ENCODE measurements around the gene RFLNA.

The RFLNA gene

DNA sequence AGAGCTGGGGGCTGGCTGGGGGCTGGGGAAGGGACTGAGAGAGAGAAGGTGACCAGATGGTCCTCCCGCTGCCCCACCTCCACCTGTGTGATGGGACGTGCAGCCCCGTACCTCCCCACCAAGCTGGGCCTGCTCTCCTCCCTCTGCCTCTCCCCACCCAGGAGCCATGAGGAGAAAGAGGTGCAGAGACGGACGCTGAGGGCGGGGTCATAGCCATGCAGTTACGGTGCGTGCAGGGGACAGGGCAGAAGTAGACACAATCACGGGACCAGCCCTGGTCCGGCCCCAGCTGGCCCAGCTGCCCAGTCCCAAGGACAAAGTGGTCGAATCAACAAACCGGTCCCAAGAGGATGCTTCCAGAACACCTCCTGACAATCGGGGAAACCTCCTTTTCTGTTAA lies 33.2 kb downstream of the RFLNA start:
- H2BK120ac ChIP-seq (ENCODE audit: low read depth, low read length), result no peak overlapping the region
- no peak overlapping the region for H4K8ac ChIP-seq (ENCODE audit: low read length)
- peaks cover 11% of the 10 kb centered on the region for H3K4me1 ChIP-seq (ENCODE audit: control insufficient read depth, insufficient read depth, low read depth, low read length)
- H3K27ac ChIP-seq (ENCODE audit: low read length, poor library complexity, severe bottlenecking), result no peak overlapping the region
- no peak overlapping the region for H3K23ac ChIP-seq (ENCODE audit: low read length in 2 of 2)
- no peak overlapping the region for H4K91ac ChIP-seq (ENCODE audit: low read length)
- peaks cover 47% of the 10 kb centered on the region for H3K79me1 ChIP-seq (replicated peaks; ENCODE audit: low read length, poor library complexity, severe bottlenecking)
- 94% methylated on average over 13 of the region's 13 CpGs for WGBS
- H3K4me2 ChIP-seq (ENCODE audit: low read length, poor library complexity, severe bottlenecking), result no peak overlapping the region
- H3K4ac ChIP-seq (ENCODE audit: low read depth in 1 of 2, low read length in 2 of 2), result no peak overlapping the region
- H3K9ac ChIP-seq (ENCODE audit: low read length), result no peak overlapping the region
- no peak overlapping the region for H3K4me3 ChIP-seq (ENCODE audit: insufficient read depth in 1 of 2, low read depth in 1 of 2, low read length in 2 of 2)
- peaks cover 13% of the 10 kb centered on the region for H3K9me3 ChIP-seq (ENCODE audit: control insufficient read depth, low read length)
- H3K27me3 ChIP-seq (ENCODE audit: control insufficient read depth in 1 of 2, insufficient read depth in 1 of 2, low read length in 2 of 2), result no peaks in the 10 kb centered on the region
- H2BK15ac ChIP-seq (ENCODE audit: low read depth, poor library complexity, severe bottlenecking), result peak overlapping the region; percentile 9
- no peak overlapping the region for H2AFZ ChIP-seq (ENCODE audit: low read depth, low read length)
- peak overlapping the region in 1 of 2 experiments; percentile 56 for H3K18ac ChIP-seq (ENCODE audit: low read depth in 1 of 2, low read length in 2 of 2)
- H2BK12ac ChIP-seq (ENCODE audit: low read length in 2 of 2), result no peak overlapping the region
- H3K36me3 ChIP-seq (ENCODE audit: control insufficient read depth in 1 of 2, insufficient read depth in 2 of 2, low read depth in 1 of 2, low read length in 2 of 2), result peaks cover 80 to 98% of the 10 kb centered on the region in 2 experiments
- no peak overlapping the region for H3K14ac ChIP-seq (ENCODE audit: low read length in 2 of 2)
- DNase-seq, result no peak
- H2BK5ac ChIP-seq (ENCODE audit: low read depth, low read length, poor library complexity, severe bottlenecking), result no peak overlapping the region
- no peak overlapping the region for H2AK5ac ChIP-seq (ENCODE audit: low read length, severe bottlenecking)

DNA sequence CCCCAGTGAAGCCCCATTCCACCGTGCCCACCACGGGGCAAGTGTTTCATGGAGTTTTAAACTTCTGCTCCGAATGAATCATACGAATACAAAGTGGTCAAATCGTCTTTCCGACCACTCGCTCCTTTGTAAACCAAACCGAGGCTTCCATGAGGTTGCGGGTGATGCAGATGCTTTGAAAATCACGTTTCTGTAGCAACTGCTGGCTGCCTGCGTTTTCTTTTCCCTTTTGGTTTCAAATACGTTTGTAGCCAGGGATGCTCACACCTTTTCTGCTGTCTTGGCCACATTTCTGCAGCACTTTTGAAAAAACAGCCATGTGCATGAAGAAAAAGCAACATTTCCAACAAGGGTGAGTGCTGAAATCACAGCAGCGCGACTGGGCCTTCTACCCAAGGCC lies 33.7 kb downstream of the RFLNA start:
- Histone ChIP-seq H2BK120ac (ENCODE audit: low read depth, low read length) (no peak overlapping the region), H4K8ac (ENCODE audit: low read length) (no peak overlapping the region), H3K18ac (ENCODE audit: low read depth in 1 of 2, low read length in 2 of 2) (no peak overlapping the region), H3K4ac (ENCODE audit: low read depth in 1 of 2, low read length in 2 of 2) (no peak overlapping the region), H3K36me3 (ENCODE audit: control insufficient read depth in 1 of 2, insufficient read depth in 2 of 2, low read depth in 1 of 2, low read length in 2 of 2) (peaks cover 80 to 99% of the 10 kb centered on the region in 2 experiments), H2AFZ (ENCODE audit: low read depth, low read length) (no peak overlapping the region), H2BK15ac (ENCODE audit: low read depth, poor library complexity, severe bottlenecking) (no peak overlapping the region), H2BK12ac (ENCODE audit: low read length in 2 of 2) (no peak overlapping the region), H3K9ac (ENCODE audit: low read length) (no peak overlapping the region), H2AK5ac (ENCODE audit: low read length, severe bottlenecking) (no peak overlapping the region), H2BK5ac (ENCODE audit: low read depth, low read length, poor library complexity, severe bottlenecking) (no peak overlapping the region), H3K4me1 (ENCODE audit: control insufficient read depth, insufficient read depth, low read depth, low read length) (peaks cover 11% of the 10 kb centered on the region), H3K9me3 (ENCODE audit: control insufficient read depth, low read length) (peaks cover 8% of the 10 kb centered on the region), H3K79me1 (replicated peaks; ENCODE audit: low read length, poor library complexity, severe bottlenecking) (peaks cover 48% of the 10 kb centered on the region), H3K27ac (ENCODE audit: low read length, poor library complexity, severe bottlenecking) (no peak overlapping the region), H3K23ac (ENCODE audit: low read length in 2 of 2) (no peak overlapping the region), H3K4me2 (ENCODE audit: low read length, poor library complexity, severe bottlenecking) (no peak overlapping the region), H3K27me3 (ENCODE audit: control insufficient read depth in 1 of 2, insufficient read depth in 1 of 2, low read length in 2 of 2) (no peaks in the 10 kb centered on the region), H3K4me3 (ENCODE audit: insufficient read depth in 1 of 2, low read depth in 1 of 2, low read length in 2 of 2) (no peak overlapping the region), H4K91ac (ENCODE audit: low read length) (no peak overlapping the region), H3K14ac (ENCODE audit: low read length in 2 of 2) (no peak overlapping the region)
- no peak for DNase-seq
- 92% methylated on average over 14 of the region's 14 CpGs for WGBS

DNA sequence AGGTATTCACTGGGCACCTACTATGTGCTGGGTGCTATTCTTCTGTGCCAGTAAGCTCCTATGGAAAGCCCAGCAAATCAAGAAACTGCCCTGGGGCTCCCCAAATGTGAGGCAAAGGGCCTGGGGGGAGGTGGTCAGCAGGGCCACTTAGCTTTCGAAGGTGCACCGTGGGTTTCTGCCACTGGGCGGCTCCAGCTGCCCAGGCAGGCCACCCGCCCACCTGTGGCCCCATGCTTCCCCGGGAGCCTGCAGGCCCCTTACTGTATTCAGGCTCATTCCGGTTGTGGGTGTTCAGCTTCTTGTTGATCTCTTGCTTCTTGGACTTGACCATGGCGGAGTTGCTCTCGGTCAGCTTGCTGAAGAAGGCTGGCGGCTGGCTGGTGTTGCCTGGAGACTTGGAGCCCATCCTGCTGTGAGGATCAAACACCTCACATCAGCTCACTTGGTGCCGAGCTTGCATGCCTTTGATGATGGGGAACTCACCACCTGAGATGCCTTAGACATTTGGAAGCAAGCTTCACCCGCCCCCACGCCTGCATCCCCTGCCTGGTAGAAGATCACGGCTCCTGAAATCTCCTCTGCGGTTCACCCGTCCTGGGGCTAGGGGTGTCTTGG lies 37.3 kb downstream of the RFLNA start:
- no peak overlapping the region for H3K27ac ChIP-seq (ENCODE audit: low read length, poor library complexity, severe bottlenecking)
- no peak overlapping the region for H3K4ac ChIP-seq (ENCODE audit: low read depth in 1 of 2, low read length in 2 of 2)
- no peak overlapping the region for H2AFZ ChIP-seq (ENCODE audit: low read depth, low read length)
- H3K9ac ChIP-seq (ENCODE audit: low read length), result no peak overlapping the region
- H2BK120ac ChIP-seq (ENCODE audit: low read depth, low read length), result no peak overlapping the region
- no peak overlapping the region for H3K18ac ChIP-seq (ENCODE audit: low read depth in 1 of 2, low read length in 2 of 2)
- H2AK5ac ChIP-seq (ENCODE audit: low read length, severe bottlenecking), result no peak overlapping the region
- H2BK15ac ChIP-seq (ENCODE audit: low read depth, poor library complexity, severe bottlenecking), result no peak overlapping the region
- H4K91ac ChIP-seq (ENCODE audit: low read length), result no peak overlapping the region
- 95% methylated on average over 15 of the region's 15 CpGs for WGBS
- H4K8ac ChIP-seq (ENCODE audit: low read length), result no peak overlapping the region
- no peak overlapping the region for H3K4me2 ChIP-seq (ENCODE audit: low read length, poor library complexity, severe bottlenecking)
- H2BK5ac ChIP-seq (ENCODE audit: low read depth, low read length, poor library complexity, severe bottlenecking), result no peak overlapping the region
- H3K9me3 ChIP-seq (ENCODE audit: control insufficient read depth, low read length), result no peaks in the 10 kb centered on the region
- peaks cover 68% of the 10 kb centered on the region for H3K79me1 ChIP-seq (replicated peaks; ENCODE audit: low read length, poor library complexity, severe bottlenecking)
- no peaks in the 10 kb centered on the region for H3K27me3 ChIP-seq (ENCODE audit: control insufficient read depth in 1 of 2, insufficient read depth in 1 of 2, low read length in 2 of 2)
- H3K4me1 ChIP-seq (ENCODE audit: control insufficient read depth, insufficient read depth, low read depth, low read length), result peaks cover 11% of the 10 kb centered on the region
- DNase-seq, result no peak
- H3K14ac ChIP-seq (ENCODE audit: low read length in 2 of 2), result no peak overlapping the region
- H3K36me3 ChIP-seq (ENCODE audit: control insufficient read depth in 1 of 2, insufficient read depth in 2 of 2, low read depth in 1 of 2, low read length in 2 of 2), result peaks cover 77 to 99% of the 10 kb centered on the region in 2 experiments
- H2BK12ac ChIP-seq (ENCODE audit: low read length in 2 of 2), result no peak overlapping the region
- H3K23ac ChIP-seq (ENCODE audit: low read length in 2 of 2), result no peak overlapping the region
- H3K4me3 ChIP-seq (ENCODE audit: insufficient read depth in 1 of 2, low read depth in 1 of 2, low read length in 2 of 2), result no peak overlapping the region

DNA sequence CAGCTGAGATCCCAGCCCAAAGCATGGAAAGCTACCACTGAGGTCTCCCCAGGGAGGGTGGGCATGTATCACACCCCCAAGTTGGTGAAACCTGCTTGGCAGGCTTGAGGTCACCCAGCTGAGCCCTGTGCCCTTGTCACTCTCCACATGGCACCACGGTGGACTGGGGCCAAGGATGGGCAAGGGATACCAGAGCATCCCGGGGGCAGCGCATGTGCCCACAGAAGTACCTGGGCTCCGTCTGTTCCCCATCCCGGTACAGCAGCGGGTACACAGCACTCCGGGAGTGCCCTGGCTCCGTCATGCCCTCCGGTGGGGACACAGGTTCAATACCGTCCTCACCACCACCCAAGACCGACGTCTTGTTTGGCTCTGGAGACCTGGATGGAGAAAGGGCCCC lies 38.0 kb downstream of the RFLNA start:
- Histone ChIP-seq H2BK5ac (ENCODE audit: low read depth, low read length, poor library complexity, severe bottlenecking) (no peak overlapping the region), H2BK12ac (ENCODE audit: low read length in 2 of 2) (no peak overlapping the region), H2AFZ (ENCODE audit: low read depth, low read length) (no peak overlapping the region), H3K9me3 (ENCODE audit: control insufficient read depth, low read length) (no peaks in the 10 kb centered on the region), H3K79me1 (replicated peaks; ENCODE audit: low read length, poor library complexity, severe bottlenecking) (peaks cover 65% of the 10 kb centered on the region), H2BK15ac (ENCODE audit: low read depth, poor library complexity, severe bottlenecking) (no peak overlapping the region), H3K18ac (ENCODE audit: low read depth in 1 of 2, low read length in 2 of 2) (no peak overlapping the region), H3K14ac (ENCODE audit: low read length in 2 of 2) (no peak overlapping the region), H3K9ac (ENCODE audit: low read length) (no peak overlapping the region), H3K4ac (ENCODE audit: low read depth in 1 of 2, low read length in 2 of 2) (no peak overlapping the region), H4K91ac (ENCODE audit: low read length) (no peak overlapping the region), H2BK120ac (ENCODE audit: low read depth, low read length) (no peak overlapping the region), H3K36me3 (ENCODE audit: control insufficient read depth in 1 of 2, insufficient read depth in 2 of 2, low read depth in 1 of 2, low read length in 2 of 2) (peaks cover 83 to 99% of the 10 kb centered on the region in 2 experiments), H3K23ac (ENCODE audit: low read length in 2 of 2) (no peak overlapping the region), H3K4me3 (ENCODE audit: insufficient read depth in 1 of 2, low read depth in 1 of 2, low read length in 2 of 2) (no peak overlapping the region), H3K27ac (ENCODE audit: low read length, poor library complexity, severe bottlenecking) (no peak overlapping the region), H3K27me3 (ENCODE audit: control insufficient read depth in 1 of 2, insufficient read depth in 1 of 2, low read length in 2 of 2) (no peaks in the 10 kb centered on the region), H3K4me1 (ENCODE audit: control insufficient read depth, insufficient read depth, low read depth, low read length) (peaks cover 9% of the 10 kb centered on the region), H3K4me2 (ENCODE audit: low read length, poor library complexity, severe bottlenecking) (no peak overlapping the region), H2AK5ac (ENCODE audit: low read length, severe bottlenecking) (no peak overlapping the region), H4K8ac (ENCODE audit: low read length) (no peak overlapping the region)
- 95% methylated on average over 12 of the region's 12 CpGs for WGBS
- DNase-seq, result no peak

Measured in mesenchymal stem cell (in vitro differentiated cells and primary cell).